Activated CD8-positive, alpha-beta T cell treated with anti-CD3 and anti-CD28 coated beads, Interleukin-2, amount 10 ng/mL, durations not matched to agents 7 days and 5 days (primary cell): ENCODE results near the gene EPHA2. TPM values are rescaled to one million over a fixed set of nuclear protein-coding genes. Genes with fewer than 3 reads are reported as not detected.
A peak's percentile ranks its signal among the peaks of the same experiment; 100 is the strongest.

Source experiments
- ATAC-seq: fragments of 150-1000 bp; cut with Tn5 transposase; one replicate; pipeline ENCODE4 v1.10.0; 2021; ENCODE audit warnings: moderate library complexity
- CTCF ChIA-PET: fragments of 350-600 bp; sonication (Branson Sonifier 250); formaldehyde crosslinking; loops from one replicate; lab custom pipeline; 2021; ENCODE audit warnings: antibody characterized with exemption; lab: Charles Lee
- POLR2A ChIA-PET: fragments of 350-600 bp; sonication (Branson Sonifier 250); formaldehyde crosslinking; loops from one replicate; lab custom pipeline; 2021; ENCODE audit warnings: antibody characterized with exemption; lab: Charles Lee
- DNase-seq: peaks from one replicate; pipeline ENCODE4 v3.0.0-alpha.2; 2020
- H3K27ac Mint-ChIP-seq: one replicate; pipeline ENCODE4 v1.8.0; 2021; ENCODE audit warnings: mild to moderate bottlenecking, mixed read lengths
- H3K27me3 Mint-ChIP-seq: one replicate; pipeline ENCODE4 v1.8.0; 2021; ENCODE audit warnings: low read depth, mixed read lengths
- H3K36me3 Mint-ChIP-seq: one replicate; pipeline ENCODE4 v1.8.0; 2021; ENCODE audit warnings: low read depth, mixed read lengths
- H3K4me1 Mint-ChIP-seq: one replicate; pipeline ENCODE4 v1.8.0; 2021; ENCODE audit warnings: low read depth, mixed read lengths
- H3K4me3 Mint-ChIP-seq: one replicate; pipeline ENCODE4 v1.8.0; 2021; ENCODE audit warnings: mild to moderate bottlenecking, mixed read lengths
- H3K9me3 Mint-ChIP-seq: one replicate; pipeline ENCODE4 v1.8.0; 2022; ENCODE audit warnings: mixed read lengths; ENCODE audit not compliant: insufficient read depth
- total RNA-seq, 2 experiments: library from RNA; stranded (reverse); gene quantifications; one replicate each; pipeline ENCODE4 v1.2.3, GENCODE V29; 2021

EPHA2 gene
- total RNA-seq, 2 experiments from 2014 or later = not detected

DNA sequence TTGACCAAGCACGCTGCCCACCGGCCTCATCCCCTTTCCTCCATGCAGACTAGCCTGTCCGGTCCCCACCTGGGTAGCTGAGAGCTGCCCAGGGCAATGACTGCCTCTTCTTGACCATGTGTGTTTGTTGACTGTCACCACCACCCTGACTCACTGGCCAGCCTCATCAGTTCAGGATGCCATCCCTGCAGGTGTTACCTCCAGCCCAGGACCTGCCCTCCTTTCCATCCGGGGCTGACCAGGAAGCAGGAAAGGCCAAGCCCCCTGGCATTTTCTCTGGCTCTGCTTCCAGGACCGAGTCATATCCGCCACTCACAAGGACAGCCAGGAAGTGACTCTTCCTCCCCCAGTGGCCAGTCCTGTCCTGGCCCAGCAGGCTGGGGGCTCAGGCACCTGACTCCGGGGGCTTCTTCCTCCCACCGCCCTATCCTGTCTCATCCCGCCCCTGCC, 17.1 kb downstream of the EPHA2 start:
- H3K27me3 Mint-ChIP-seq = peaks cover 10% of the 10 kb centered on the region
- no peak for DNase-seq
- H3K36me3 Mint-ChIP-seq = no peaks in the 10 kb centered on the region
- no peaks in the 10 kb centered on the region for H3K4me1 Mint-ChIP-seq
- H3K9me3 Mint-ChIP-seq = no peaks in the 10 kb centered on the region
- no peak overlapping the region for H3K27ac Mint-ChIP-seq
- ChIA-PET CTCF (no interaction called here), POLR2A (no interaction called here)
- no peak for ATAC-seq
- H3K4me3 Mint-ChIP-seq = no peak overlapping the region

DNA sequence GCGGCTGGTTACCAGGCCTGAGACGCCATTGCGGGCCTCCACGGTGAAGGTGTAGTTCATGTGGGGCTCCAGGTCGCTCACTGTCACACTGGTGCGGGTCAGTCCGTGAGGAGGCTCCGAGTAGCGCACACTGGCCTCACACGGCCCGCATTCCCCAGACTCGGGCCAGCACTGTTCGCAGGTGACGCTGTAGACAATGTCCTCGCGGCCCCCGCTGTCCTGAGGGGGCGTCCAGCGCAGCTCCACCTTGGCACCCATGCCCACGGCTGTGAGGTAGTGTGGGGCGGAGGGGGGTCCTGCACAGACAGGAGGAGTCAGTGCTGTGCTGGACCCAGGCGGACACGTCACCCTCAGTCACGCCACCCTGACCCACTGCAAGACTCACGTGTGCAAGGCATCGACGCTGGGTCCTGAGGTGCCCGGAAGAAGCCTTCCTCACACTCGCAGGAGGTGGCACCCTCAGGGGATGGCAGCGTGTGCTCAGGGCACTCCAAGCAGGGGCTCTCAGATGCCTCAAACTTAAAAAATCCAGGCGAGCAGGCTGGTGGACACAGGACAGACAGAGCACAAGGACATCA, 17.9 kb downstream of the EPHA2 start:
- ATAC-seq (peak; percentile 18), DNase-seq (no peak)
- CTCF ChIA-PET = no interaction called here
- H3K36me3 Mint-ChIP-seq = no peaks in the 10 kb centered on the region
- H3K27me3 Mint-ChIP-seq = peaks cover 10% of the 10 kb centered on the region
- H3K9me3 Mint-ChIP-seq = no peaks in the 10 kb centered on the region
- H3K4me3 Mint-ChIP-seq = no peak overlapping the region
- H3K4me1 Mint-ChIP-seq = no peaks in the 10 kb centered on the region
- no peak overlapping the region for H3K27ac Mint-ChIP-seq
- POLR2A ChIA-PET = no interaction called here

DNA sequence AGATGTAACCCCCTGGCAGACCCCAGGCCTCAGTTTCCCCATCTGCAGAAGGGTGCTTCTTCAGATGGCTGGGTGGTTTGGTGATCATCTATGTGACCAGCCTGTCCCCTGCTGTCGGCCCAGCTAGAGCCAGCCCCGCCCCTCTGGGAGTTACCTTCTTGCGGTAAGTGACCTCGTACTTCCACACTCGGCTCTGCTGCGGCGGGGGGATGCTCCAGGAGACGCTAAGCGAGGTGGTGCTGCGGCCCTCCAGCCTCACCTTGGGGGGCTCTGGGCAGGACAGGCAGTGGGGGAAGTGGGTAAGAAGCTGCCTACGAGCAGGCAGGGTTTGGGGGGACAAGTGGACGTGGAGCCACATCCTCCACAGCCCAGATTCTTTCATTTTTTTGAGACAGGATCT, 20.4 kb downstream of the EPHA2 start:
- Mint-ChIP-seq H3K27ac (no peak overlapping the region), H3K9me3 (no peaks in the 10 kb centered on the region)
- CTCF ChIA-PET = no interaction called here

DNA sequence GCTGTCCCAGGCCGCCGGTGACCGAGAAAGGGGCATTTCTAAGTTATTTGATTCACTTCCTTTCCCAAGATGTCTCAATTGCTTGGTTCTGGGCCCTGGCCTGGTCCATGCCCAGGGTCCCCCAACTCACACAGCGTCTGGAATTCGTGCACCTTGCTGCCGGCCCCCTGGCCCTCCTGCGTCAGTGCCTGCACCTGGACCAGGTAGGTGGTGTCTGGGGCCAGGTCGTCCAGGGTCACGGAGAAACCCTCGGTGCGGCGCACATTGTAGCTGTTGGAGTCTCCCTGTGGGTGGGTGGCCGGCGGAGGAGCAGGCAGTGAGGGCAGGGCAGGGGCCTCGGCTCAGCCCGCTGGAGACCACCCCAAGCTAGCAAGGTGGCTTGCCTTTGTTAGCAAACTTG, 21.0 kb downstream of the EPHA2 start:
- Mint-ChIP-seq H3K36me3 (no peaks in the 10 kb centered on the region), H3K27ac (no peak overlapping the region), H3K4me1 (no peaks in the 10 kb centered on the region), H3K4me3 (no peak overlapping the region), H3K27me3 (no peaks in the 10 kb centered on the region), H3K9me3 (no peaks in the 10 kb centered on the region)
- ChIA-PET POLR2A (no interaction called here), CTCF (no interaction called here)
- ATAC-seq = no peak
- no peak for DNase-seq

More for the DNA sequence above, 20.4 kb downstream of the EPHA2 start:
- no peaks in the 10 kb centered on the region for H3K36me3 Mint-ChIP-seq
- no peak for DNase-seq
- POLR2A ChIA-PET = no interaction called here
- H3K4me3 Mint-ChIP-seq = no peak overlapping the region
- ATAC-seq = no peak
- H3K27me3 Mint-ChIP-seq = no peaks in the 10 kb centered on the region
- H3K4me1 Mint-ChIP-seq = no peaks in the 10 kb centered on the region

DNA sequence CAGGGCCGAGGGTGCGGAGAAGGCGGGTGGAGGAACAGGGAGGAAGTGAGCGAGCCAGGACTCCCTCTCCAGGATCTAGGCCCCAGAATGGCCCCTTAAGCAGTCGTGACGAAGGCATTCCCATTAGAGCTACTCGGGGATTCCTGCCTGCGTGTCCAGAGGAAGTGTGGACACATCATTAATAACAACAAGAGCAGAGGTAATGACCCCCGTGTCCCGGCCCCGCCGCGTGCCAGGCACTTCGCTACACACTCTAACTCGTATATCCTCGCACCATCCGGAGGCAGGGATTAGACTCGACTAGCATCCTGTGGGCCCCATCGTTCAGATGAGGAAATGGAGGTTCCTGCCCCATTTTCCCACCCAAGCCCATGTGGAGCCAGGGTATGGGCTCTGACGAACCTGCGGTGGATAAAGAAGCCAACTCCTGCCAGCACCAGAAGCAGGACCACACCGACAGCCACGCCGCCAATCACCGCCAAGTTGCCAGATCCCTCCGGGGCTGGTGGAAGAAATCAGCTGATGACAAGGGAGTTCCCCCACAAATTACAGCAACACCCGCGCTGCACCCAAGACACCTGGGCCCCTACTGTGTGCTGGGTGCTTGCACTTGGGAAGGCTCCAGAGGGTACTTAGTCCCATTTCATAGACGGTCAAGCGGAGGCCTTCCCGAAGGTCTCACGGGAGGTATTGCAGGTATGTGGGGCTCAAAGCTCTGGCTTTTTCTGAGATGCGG, 21.6 kb downstream of the EPHA2 start:
- H3K36me3 Mint-ChIP-seq = no peaks in the 10 kb centered on the region
- H3K4me3 Mint-ChIP-seq = no peak overlapping the region
- ChIA-PET CTCF (interaction anchor here (1.3 kb wide), 1 partner anchor 55 kb away, joined by 3 read pairs; no protein-coding TSS in a partner anchor), POLR2A (no interaction called here)
- no peaks in the 10 kb centered on the region for H3K4me1 Mint-ChIP-seq
- no peak overlapping the region for H3K27ac Mint-ChIP-seq
- no peaks in the 10 kb centered on the region for H3K27me3 Mint-ChIP-seq
- no peaks in the 10 kb centered on the region for H3K9me3 Mint-ChIP-seq
- DNase-seq (no peak), ATAC-seq (no peak)

DNA sequence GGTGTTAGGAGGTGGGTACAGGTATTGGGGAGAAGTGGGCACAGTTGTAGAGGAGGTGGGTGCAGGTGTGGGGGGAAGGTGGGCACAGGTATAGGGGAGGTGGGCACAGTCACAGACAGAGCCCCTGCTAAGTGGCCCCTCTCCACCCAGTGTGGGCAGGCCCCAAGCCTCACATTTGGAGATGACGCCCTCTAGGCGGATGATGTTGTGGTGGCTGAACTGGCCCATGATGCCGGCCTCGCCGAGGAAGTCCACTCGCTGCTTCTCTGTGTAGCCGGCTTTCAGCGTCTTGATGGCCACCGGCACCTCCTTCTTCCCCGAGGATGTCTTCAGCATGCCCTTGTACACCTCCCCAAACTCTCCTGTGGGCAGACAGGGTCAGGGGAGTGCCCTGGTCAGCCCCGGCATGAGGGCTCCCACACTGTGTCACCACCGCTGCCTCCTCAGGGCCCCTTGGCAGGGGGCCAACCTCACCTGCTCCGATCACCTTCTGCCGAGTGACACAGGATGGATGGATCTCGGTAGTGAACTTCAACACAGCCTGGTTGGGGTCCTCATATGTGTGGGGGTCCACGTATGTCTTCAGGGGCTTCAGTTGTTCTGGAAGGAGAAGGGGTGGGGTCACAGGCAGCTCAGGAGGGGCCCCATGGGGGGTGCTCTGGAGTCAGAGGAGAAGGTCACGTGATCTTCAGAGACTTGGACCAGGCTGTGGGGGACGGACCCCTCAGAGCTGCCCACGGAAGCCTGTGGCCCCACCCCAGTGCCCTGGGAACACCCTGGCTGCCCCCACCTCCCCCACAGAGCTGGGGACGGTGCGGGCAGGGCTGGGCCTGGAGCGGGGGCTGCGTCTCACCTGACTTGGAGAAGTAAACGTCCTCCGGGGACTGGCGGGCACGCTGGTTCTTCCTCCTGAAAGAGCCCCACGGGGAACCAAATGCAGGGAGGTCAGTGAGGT, 22.6 kb downstream of the EPHA2 start:
- Mint-ChIP-seq H3K4me1 (no peaks in the 10 kb centered on the region), H3K36me3 (no peaks in the 10 kb centered on the region), H3K27me3 (no peaks in the 10 kb centered on the region), H3K27ac (no peak overlapping the region), H3K9me3 (no peaks in the 10 kb centered on the region), H3K4me3 (no peak overlapping the region)
- no peak for ATAC-seq
- no peak for DNase-seq
- CTCF ChIA-PET = interaction anchor here (1.3 kb wide), 1 partner anchor 54 kb away, joined by 3 read pairs; no protein-coding TSS in a partner anchor
- POLR2A ChIA-PET = no interaction called here

DNA sequence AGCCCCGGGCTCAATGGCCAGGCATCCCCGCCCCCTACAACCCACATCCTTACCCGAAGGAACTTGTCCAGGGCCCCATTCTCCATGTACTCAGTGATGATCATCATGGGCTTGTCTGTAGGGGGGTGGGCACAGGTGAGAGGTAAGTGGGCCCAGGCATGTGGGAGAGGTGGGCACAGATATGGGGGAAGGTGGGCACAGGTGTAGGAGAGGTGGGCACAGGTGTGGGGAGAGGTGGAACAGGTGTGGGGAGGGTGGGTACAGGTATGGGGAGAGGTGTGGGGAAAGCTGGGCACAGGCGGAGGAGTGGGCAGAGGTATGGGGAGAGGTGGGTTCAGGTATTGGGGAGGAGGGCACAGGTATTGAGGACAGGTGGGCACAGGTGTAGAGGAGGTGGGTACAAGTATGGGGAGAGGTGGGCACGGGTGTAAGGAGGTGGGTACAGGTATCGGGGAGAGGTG, 23.5 kb downstream of the EPHA2 start:
- no peak for ATAC-seq

DNA sequence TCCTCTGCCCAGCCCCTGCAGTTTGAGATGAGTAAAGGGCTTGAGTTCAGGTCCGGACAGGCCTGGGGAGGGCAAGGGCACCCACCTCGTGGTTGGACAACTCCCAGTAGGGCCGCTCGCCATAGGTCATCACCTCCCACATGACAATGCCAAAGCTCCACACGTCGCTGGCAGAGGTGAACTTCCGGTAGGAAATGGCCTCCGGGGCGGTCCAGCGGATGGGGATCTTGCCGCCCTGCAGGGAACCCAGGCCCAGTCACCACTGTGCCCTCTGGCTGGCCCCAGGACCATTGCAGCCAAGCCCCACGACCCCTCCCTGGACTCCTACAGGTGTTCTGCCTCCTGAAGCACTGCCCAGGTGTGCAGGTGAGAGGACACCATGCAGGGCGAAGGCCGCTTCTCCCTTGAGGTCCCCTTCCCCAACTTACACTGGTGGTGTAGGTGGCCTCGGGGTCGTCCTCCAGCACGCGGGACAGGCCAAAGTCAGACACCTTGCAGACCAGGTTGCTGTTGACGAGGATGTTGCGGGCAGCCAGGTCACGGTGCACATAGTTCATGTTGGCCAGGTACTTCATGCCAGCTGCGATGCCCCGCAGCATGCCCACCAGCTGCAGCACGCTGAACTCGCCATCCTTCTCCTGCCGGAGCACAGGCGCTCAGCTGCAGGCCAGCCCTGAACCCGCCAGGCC, 24.1 kb downstream of the EPHA2 start:
- ATAC-seq (no peak), DNase-seq (no peak)
- ChIA-PET CTCF (no interaction called here), POLR2A (interaction anchor here (0.7 kb wide), 1 partner anchor 38 kb away, joined by 3 read pairs; no protein-coding TSS in a partner anchor)
- Mint-ChIP-seq H3K4me3 (no peak overlapping the region), H3K36me3 (no peaks in the 10 kb centered on the region), H3K27ac (no peak overlapping the region), H3K4me1 (no peaks in the 10 kb centered on the region), H3K27me3 (no peaks in the 10 kb centered on the region), H3K9me3 (no peaks in the 10 kb centered on the region)

More for the DNA sequence above, 23.5 kb downstream of the EPHA2 start:
- POLR2A ChIA-PET = no interaction called here
- Mint-ChIP-seq H3K4me1 (no peaks in the 10 kb centered on the region), H3K36me3 (no peaks in the 10 kb centered on the region), H3K9me3 (no peaks in the 10 kb centered on the region), H3K27ac (no peak overlapping the region), H3K4me3 (no peak overlapping the region), H3K27me3 (no peaks in the 10 kb centered on the region)
- DNase-seq = no peak
- CTCF ChIA-PET = no interaction called here

DNA sequence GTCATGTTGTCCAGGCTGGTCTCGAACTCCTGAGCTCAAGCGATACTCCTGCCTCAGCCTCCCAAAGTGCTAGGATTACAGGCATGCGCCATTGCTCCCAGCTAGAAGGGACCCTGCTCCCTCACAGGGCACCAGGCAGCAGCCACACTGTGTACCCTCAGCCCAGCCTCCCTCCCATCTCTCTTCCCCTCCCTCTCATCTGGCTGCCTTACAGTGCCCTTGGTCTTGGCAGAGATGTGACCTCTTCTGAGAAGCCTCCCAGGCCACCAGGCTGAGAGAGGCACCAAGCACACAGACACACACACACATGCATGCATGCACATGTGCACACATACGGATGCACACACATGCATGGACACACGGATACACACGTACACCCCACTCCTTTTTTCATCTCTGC, 25.0 kb downstream of the EPHA2 start:
- H3K27me3 Mint-ChIP-seq = no peaks in the 10 kb centered on the region

DNA sequence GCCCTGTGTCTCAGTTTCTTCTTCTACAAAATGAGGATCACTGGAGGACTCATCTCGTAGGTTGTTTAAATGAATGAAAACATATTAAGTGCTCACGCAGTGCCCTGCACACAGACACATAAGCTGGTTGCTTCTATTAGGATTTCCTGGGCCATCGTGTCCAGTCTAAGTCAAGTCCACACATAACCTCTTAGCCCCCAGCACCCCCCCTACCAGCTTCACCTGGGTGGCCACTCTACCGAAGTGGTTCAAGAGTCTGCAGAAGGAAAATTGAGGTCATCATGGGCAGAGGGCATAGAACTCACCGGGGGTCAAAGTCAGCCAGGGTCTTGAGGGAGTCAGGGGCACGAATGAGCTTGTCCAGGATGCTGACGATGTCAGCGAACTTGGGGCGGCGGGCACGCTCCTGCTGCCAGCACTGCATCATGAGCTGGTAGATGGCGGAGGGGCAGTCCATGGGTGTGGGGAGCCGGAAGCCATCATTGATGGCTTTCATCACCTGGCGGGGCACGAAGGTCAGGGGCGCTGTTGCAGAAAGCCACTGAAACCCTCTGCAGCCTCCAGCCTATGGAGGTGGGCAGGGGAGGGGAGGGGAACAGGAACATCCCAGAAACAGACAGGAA, 25.8 kb downstream of the EPHA2 start:
- H3K27me3 Mint-ChIP-seq = no peaks in the 10 kb centered on the region
- H3K27ac Mint-ChIP-seq = no peak overlapping the region
- CTCF ChIA-PET = interaction anchor here (1.2 kb wide), 1 partner anchor 51 kb away, joined by 3 read pairs; no protein-coding TSS in a partner anchor
- POLR2A ChIA-PET = interaction anchor here (0.6 kb wide), 1 partner anchor 652 kb away, joined by 4 read pairs; no protein-coding TSS in a partner anchor
- no peak overlapping the region for H3K4me3 Mint-ChIP-seq
- no peaks in the 10 kb centered on the region for H3K36me3 Mint-ChIP-seq
- no peaks in the 10 kb centered on the region for H3K9me3 Mint-ChIP-seq
- no peak for DNase-seq
- no peak for ATAC-seq
- no peaks in the 10 kb centered on the region for H3K4me1 Mint-ChIP-seq

More for the DNA sequence above, 25.0 kb downstream of the EPHA2 start:
- H3K36me3 Mint-ChIP-seq = no peaks in the 10 kb centered on the region
- H3K27ac Mint-ChIP-seq = no peak overlapping the region
- no peaks in the 10 kb centered on the region for H3K4me1 Mint-ChIP-seq
- ChIA-PET CTCF (interaction anchor here (1.2 kb wide), 1 partner anchor 52 kb away, joined by 3 read pairs; no protein-coding TSS in a partner anchor), POLR2A (no interaction called here)
- H3K4me3 Mint-ChIP-seq = no peak overlapping the region
- H3K9me3 Mint-ChIP-seq = no peaks in the 10 kb centered on the region
- no peak for ATAC-seq
- DNase-seq = no peak

DNA sequence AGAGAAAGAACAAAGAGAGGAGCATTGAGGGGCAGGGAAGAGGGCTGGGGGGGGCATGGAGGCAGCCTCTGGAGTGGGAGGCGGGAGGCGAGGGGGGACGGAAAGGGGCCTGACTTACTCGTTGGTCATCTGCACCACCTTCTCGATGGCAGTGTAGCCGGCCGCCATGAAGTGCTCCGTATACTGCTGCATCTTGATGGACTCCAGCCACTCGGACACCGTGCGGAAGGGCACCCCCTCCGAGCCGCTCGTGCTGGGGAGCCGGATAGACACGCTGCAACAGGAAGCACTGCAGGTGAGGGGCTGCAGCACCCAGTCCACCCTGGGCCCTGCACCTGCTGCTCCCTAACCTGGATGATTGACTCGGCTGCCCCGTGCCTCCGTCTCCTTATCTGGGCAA, 26.6 kb downstream of the EPHA2 start:
- ATAC-seq = no peak
- H3K4me1 Mint-ChIP-seq = no peaks in the 10 kb centered on the region
- POLR2A ChIA-PET = no interaction called here
- no peaks in the 10 kb centered on the region for H3K9me3 Mint-ChIP-seq
- DNase-seq = no peak
- no peak overlapping the region for H3K27ac Mint-ChIP-seq
- H3K36me3 Mint-ChIP-seq = no peaks in the 10 kb centered on the region
- H3K27me3 Mint-ChIP-seq = no peaks in the 10 kb centered on the region
- CTCF ChIA-PET = no interaction called here
- H3K4me3 Mint-ChIP-seq = no peak overlapping the region
